NCI-H748 (cell line): ENCODE measurements around the gene EMILIN1.

Experiments used
- DNase-seq: peaks from one replicate; lab custom pipeline; 2025; ENCODE audit not compliant: unreplicated experiment; lab: John Stamatoyannopoulos, UW

The EMILIN1 gene

GRCh38 chr2:27119330-27119670, 40.9 kb downstream of the EMILIN1 start:
- DNase-seq = peak; percentile 40

GRCh38 chr2:27121906-27122305, 43.5 kb downstream of the EMILIN1 start:
- DNase-seq = no peak

GRCh38 chr2:27122791-27123190, 44.4 kb downstream of the EMILIN1 start:
- no peak for DNase-seq

- peak; percentile 55 for DNase-seq
These were observed 45.1 kb downstream of the EMILIN1 start, which contains the start of gene ABHD1 for GRCh38 chr2:27123302-27124150. Gene ABHD1, plus strand, starts transcription at chr2:27123815. Its CDS starts 134 bp downstream, at chr2:27123949.

- no peak for DNase-seq
These were observed 46.7 kb downstream of the EMILIN1 start for GRCh38 chr2:27125104-27125503.

GRCh38 chr2:27126252-27126710, 47.9 kb downstream of the EMILIN1 start:
- DNase-seq = no peak

- DNase-seq = no peak
These were observed 49.7 kb downstream of the EMILIN1 start for GRCh38 chr2:27127883-27128667.

GRCh38 chr2:27128668-27129571, 50.5 kb downstream of the EMILIN1 start:
- no peak for DNase-seq

- DNase-seq = no peak
These were observed 52.0 kb downstream of the EMILIN1 start for GRCh38 chr2:27130396-27130795.

- no peak for DNase-seq
These were observed 53.0 kb downstream of the EMILIN1 start for GRCh38 chr2:27131429-27131828.

GRCh38 chr2:27133195-27133875, 54.9 kb downstream of the EMILIN1 start:
- DNase-seq = no peak

- peak; percentile 97 for DNase-seq
These were observed 55.7 kb downstream of the EMILIN1 start, which contains the start of gene PREB for GRCh38 chr2:27133905-27134780. Gene PREB, minus strand, starts transcription at chr2:27134636. Its CDS starts 215 bp downstream, at chr2:27134421.

- no peak for DNase-seq
These were observed 56.5 kb downstream of the EMILIN1 start for GRCh38 chr2:27134781-27135477.

- DNase-seq = no peak
These were observed 57.1 kb downstream of the EMILIN1 start for GRCh38 chr2:27135478-27135955.
